GM20431 (cell line): ENCODE measurements around the gene METTL16.
"Not testable (repeated sequence)": the region's sequence is repeated elsewhere in the genome, so short reads cannot be mapped to it uniquely, and the experiment has no call there.

Experiments
- in situ Hi-C: fragments of 300-500 bp; cut with MseI, MboI; formaldehyde crosslinking; loops from one replicate; pipeline ENCODE4 v1.15.0; 2020; ENCODE audit warnings: low sequenced_read_pairs; ENCODE audit not compliant: unreplicated experiment

Gene METTL16

DNA sequence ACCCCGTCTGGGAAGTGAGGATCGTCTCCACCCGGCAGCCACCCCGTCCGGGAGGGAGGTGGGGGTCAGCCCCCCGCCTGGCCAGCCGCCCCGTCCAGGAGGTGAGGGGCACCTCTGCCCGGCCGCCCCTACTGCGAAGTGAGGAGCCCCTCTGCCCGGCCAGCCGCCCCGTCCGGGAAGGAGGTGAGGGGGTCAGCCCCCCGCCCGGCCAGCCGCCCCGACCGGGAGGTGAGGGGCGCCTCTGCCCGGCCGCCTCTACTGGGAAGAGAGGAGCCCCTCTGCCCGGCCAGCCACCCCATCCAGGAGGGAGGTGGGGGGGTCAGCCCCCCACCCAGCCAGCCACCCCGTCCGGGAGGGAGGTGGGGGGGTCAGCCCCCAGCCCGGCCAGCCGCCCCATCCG, 4.7 kb downstream of the METTL16 start:
- in situ Hi-C loops = not testable (repeated sequence)

DNA sequence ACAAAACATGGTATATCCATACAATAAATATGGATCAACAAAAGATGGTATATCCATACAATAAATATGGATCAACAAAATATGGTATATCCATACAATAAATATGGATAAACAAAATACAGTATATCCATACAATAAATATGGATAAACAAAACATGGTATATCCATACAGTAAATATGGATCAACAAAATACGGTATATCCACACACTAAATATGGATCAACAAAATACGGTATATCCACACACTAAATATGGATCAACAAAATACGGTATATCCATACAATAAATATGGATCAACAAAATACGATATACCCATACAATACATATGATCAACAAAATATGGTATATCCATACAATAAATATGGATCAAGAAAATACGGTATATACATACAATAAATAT, 8.1 kb downstream of the METTL16 start:
- in situ Hi-C loops = no loop called here

DNA sequence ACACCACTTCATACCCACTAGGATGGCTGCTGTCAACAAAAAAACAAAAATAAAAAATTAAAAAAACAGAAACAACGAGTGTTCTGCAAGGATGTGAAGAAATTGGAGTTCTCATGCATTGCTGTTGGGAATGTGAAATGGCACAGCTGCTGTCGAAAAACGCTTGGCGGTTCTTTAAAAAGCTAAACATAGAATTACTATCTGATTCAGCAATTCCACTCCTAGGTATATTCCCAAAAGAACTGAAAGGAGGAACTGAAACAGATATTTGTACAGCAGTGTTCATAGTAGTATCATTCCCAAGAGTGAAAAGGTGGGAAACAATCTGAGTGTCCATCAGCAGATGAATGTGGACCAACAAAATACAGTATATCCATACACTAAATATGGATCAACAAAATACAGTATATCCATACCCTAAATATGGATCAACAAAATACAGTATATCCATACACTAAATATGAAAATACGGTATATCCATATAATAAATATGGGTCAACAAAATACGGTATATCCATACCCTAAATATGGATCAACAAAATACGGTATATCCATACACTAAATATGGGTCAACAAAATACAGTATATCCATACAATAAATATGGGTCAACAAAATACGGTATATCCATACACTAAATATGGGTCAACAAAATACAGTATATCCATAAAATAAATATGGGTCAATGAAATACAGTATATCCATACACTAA, 8.7 kb downstream of the METTL16 start:
- in situ Hi-C loops = no loop called here

DNA sequence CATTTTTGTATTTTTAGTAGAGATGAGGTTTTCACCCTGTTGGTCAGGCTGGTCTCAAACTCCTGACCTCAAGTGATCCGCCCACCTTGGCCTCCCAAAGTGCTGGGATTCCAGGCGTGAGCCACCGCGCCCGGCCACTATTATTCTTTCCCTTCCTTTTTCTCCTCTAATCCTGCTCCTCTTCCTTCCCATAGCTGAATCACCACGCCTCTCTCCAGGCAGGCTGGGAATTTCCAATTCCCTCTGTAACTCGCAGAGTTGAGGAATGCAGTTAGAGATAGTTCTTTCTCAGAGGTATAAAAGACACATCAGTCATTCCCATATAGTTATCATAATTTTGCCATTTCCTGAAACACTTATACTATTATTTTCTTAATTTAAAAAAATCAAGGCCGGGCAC, 11.2 kb downstream of the METTL16 start:
- in situ Hi-C loops = no loop called here

DNA sequence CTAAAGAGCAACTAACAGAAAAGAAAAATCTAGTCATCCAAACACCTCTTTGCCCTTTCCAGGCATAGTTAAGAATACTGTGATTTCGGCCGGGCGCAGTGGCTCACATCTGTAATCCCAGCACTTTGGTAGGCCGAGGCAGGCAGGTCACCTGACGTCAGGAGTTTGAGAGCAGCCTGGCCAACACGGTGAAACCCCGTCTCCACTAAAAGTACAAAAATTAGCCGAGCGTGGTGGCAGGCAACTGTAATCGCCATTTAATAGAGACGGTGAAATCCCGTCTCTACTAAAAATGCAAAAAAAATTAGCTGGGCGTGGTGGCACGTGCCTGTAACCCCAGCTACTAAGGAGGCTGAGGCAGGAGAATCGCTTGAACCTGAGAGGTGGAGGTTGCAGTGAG, 22.4 kb downstream of the METTL16 start:
- in situ Hi-C loops = not testable (repeated sequence)

DNA sequence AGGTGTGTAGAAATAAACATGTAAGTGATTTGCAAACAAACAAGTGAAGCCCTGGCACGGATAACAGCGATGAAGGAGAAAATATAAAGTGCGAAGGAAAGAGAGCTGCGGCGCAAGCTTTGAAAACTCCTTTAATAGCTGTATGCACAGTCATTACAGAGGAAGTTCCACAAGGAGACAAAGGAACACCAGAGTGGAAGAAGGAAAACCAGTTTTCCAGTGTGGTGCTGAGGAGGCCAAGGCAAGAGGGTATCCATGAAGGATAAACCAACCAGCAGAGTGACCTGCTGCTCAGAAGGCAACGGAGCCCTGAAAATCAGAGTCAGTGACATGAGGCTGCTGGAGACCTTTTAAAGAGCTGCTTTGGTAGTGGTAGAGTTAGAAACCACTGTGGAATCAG, 24.4 kb downstream of the METTL16 start:
- in situ Hi-C loops = no loop called here

DNA sequence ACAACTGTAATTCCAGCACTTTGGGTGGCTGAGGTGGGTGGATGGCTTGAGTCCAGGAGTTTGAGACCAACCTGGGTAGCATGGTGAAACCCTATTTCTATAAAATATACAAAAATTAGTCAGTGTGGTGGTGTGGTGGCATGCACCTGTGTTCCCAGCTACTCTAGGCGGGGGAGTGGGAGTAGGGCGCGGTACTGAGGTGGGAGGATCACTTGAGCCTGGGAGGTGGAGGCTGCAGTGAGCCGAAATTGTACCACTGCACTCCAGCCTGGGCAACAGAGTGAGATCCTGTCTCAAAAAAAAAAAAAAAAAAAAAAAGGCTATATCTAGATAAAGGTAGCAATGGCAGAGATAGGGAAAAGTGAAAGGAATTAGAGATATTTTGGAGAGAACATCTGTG, 25.0 kb downstream of the METTL16 start:
- in situ Hi-C loops = not testable (repeated sequence)

DNA sequence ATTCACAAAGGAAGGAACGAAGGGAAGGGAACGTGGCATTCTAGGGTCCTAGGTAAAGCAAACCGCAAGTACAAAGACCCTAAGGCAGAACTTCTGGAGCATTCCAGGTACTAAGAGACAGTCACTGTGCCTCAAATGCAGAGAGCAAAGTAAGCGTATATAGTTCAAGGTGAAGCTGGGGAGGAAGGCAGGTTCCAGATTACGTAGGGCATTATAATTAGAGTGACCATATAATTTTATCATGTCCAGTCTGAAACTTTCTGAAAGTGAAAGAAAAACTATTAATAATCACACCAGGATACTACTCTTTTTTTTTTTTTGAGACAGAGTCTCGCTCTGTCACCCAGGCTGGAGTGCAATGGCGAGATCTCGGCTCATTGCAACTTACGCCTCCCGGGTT, 25.7 kb downstream of the METTL16 start:
- in situ Hi-C loops = no loop called here

DNA sequence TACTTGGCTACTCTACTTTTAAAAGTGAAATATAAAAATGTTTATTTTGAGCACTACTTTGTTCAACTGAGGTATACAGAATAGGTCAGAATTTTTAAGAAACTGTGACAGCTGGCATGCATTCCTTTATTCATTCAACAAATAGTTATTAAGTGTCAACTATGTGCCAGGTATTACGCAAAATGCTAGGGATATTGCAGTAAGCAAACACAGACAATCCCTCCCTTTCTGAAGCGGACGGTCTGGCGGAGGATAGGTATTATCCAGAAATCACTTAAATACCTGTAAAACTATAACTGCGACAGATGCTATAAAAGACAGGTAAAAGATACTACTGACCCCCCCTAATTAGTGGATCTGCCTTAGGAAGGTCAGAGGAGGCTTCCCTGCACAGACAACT, 26.1 kb downstream of the METTL16 start:
- in situ Hi-C loops = no loop called here

DNA sequence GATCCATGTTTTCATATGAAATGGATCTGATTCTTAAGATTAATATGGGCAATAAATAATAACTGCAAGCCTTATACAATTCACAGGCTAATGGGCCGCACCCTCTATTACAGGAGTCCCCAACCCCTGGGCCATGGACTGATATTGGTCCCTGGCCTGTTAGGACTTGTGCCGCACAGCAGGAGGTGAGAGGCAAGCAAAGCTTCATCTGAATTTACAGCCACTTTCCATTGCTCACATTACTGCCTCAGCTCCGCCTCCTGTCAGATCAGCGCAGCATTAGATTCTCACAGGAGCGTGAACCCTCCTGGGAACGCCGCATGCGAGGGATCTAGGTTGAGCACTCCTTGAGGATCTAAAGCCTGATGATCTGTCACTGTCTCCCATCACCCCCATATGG, 26.8 kb downstream of the METTL16 start:
- in situ Hi-C loops = no loop called here

DNA sequence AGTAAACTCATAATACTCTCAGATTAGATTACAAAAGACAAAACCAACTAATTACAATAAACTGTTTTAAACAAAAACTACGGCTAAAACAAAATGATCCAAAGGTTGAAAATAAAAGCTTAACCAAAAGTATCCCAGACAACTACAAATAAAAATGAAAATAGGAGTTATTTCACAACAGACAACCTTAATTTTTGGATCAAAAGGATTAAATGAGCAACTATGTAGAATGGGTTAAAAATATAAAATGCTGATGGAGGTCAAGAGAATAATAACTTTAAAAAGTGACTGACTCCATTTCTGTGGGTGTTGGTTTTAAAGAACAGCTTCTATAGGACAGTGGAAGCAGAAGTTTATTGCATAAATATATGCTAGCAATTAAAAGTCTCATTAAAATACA, 28.6 kb downstream of the METTL16 start:
- in situ Hi-C loops = no loop called here

DNA sequence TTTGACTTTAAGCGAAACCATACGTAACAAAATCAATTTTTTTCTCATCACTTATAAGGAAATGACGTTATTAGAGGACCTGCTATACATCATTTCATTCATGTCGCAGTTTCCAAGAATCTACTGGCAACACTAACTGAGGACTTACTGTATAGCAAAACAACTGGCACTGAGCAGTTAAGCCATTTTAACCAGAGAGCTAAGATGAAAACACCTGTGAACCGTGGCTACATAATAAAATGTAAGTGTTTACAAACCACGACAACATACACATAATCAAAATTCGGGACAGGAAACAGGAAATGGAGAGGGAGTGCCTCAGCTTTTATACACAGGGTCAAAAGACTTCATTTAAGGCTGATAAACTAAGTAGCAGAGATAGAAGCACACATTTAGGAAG, 29.5 kb downstream of the METTL16 start:
- in situ Hi-C loops = no loop called here

DNA sequence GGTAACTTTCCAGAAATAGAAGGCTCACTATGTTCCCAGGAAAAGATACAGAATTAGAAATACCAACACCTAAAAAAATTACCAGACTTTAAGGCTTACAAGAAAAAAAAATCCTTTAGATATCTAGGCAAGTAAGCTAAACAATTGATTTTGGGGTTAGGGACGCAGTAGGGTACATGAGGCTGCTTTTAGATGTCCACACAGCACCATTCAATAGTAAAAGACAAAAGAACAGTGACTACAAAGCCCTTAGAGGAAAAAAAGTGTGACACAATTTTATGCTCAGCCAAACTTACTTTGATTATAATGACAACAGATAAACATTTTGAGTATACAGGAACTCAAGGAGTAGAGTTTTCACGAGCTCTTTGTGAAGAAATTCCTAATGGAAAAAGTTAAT, 29.9 kb downstream of the METTL16 start:
- in situ Hi-C loops = no loop called here

DNA sequence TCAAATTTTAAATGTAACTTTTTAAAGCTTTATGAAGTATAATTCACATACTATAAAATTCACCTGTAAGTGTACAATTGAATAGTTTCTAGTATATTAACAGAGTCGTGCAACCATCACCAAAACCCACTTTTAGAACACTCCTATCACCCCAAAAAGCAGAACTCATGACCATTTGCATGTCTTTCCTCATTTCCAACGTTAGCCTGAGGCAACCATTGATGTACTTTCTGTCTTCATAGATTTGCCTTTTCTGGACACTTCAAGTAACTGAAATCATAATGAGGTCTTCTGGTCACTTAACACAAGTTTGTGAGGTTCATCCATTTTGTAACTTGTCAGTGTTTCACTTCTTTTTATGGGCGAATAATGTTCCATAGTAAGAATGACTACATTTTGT, 33.2 kb downstream of the METTL16 start:
- in situ Hi-C loops = no loop called here

DNA sequence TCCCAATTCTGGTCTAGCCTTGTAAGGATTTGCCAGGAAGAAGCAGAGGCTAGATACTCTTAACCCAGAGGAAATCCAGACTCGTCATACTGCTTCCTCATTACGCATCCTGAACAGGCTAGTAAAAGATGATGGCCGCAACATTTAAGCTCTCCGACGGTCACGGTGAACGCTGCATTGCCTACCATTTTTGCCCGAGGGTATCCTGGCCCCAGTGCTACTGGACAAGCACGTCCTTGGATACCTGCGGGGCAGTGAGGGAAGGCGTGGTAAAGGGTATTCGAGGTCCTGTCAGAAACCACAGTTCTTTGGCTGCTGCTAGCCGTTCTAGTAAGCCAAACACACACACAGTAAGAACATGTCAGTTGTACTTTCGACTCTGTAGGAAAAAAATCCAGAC, 36.6 kb downstream of the METTL16 start:
- in situ Hi-C loops = no loop called here

DNA sequence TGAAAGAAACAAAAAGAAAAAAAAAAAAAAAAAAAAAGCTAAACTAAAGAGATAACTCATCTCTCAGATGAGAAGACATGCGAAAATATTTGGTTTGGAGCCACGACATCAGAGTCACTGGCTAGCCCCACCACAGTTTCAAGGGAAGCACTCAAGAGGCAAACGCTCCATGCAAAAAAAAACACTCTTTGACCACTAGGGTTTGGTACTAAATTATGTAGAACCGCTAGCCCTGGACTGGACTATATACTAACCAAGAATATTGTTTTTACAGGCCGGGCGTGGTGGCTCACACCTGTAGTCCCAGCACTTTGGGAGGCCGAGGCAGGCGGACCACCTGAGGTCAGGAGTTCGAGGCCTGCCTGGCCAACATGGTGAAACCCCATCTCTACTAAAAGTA, 37.3 kb downstream of the METTL16 start:
- in situ Hi-C loops = no loop called here

DNA sequence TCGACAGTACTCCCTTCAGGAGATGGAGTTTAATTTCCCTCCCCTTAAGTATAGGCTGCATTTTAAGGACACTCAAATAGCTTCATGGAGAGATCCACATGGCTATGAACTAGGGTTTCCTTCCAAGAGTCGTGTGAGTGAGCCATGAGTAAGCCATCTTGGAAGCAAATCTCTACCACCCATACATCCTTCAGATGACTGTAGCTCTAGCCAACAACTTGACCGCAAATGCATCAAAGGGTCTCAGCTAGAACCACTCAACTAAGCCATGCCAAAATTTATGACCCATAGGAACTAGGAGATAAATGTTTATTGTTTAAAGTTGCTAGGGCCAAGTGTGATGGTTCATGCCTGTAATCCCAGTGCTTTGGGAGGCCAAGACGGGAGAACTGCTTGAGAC, 43.4 kb downstream of the METTL16 start:
- in situ Hi-C loops = no loop called here

DNA sequence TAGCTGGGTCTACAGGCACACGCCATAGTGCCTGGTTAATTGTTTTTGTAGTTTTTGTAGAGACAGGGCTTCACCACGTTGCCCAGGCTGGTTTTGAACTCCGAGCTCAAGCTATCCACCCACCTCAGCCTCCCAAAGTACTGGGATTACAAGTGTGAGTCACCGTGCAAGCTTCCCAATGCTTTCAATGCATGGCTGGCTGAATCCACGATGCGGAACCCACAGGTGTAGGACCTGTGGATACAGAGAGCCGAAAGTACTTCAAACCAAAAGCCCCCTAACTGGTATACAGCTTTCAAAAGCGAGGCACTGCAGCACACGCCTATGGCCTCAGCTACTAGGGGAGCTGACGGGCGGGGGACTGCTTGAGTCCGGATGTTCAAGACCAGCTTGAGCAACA, 44.8 kb downstream of the METTL16 start:
- in situ Hi-C loops = no loop called here

DNA sequence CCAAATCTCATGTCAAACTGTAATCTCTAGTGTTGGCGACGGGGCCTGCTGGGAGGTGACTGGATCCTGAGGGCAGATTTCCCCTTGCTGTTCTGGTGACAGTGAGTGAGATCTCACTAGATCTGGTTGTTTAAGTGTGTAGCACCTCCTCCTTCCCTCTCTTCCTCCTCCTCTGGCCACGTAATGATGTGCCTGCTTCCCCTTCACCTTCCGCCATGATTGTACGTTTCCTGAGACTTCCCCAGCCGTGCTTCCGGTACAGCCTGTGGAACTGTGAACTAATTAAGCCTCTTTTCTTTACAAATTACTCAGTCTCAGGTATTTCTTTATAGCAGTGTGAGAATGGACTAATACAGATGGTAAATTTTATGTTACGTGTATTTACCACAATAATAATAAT, 49.2 kb downstream of the METTL16 start:
- in situ Hi-C loops = no loop called here

DNA sequence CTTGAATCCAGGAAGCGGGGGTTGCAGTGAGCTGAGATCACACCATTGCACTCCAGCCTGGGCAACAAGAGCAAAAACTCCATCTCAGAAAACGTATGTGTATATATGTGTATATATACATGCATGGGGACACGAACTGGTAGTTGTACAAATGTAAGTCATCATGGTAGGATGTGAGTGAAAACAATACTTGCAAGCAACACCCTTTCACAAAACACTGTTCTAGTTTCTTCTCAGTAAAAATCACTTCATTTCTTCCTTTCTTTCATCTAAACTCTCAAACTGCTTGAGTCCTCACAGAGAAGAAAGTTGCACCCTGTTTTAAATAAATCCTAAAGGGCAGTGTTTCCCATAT, 51.8 kb downstream of the METTL16 start:
- in situ Hi-C loops = no loop called here

DNA sequence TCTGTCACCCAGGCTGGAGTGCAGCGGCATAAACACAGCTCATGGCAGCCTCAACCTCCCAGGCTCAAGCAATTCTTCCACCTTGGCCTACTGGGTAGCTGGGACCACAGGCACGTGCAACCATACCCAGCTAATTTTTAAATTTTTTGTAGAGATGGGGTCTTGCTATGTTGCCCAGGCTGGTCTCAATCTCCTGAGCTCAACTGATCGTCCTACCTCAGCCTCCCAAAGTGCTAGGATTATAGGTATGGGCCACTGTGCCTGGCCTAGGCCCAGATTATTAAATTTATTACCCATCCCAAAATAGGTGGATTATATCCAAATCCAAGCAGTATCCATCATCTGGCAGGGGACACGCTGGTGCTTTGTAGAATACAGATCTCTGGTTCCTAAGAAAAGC, 53.8 kb downstream of the METTL16 start:
- in situ Hi-C loops = no loop called here

DNA sequence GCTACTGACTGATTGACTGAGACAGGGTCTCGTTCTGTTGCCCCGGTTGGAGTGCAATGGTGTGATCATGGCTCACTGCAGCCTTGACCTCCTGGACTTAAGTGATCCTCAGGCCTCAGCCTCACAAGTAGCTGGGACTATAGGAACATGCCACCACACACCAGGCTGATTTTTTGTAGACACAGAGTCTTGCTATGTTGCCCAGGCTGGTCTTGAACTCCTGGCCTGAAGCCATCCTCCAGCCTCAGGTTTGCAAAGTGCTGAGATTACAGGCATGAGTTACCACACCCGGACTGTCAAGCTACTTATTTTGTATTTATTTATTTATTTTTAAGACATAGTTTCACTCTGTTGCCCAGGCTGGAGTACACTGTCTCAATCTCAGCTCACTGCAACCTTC, 55.2 kb downstream of the METTL16 start:
- in situ Hi-C loops = no loop called here

DNA sequence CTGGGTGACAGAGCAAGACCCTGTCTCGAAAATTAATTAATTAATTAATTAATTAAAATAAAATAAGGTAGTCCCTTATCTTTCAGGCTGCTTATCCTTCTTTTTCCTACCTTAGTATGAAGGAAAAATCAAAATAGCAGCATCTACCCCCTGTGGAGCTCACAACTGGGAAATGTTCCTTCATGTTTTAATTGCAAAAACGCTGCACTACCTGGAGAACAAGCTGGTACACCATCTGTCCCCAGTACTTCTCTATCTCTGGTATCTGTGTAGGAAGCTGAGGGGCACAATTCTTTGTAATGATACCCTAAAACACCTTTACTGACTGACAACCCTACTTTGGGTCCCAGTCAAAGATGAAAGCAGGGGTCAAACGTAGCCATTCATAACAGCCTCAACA, 55.7 kb downstream of the METTL16 start:
- in situ Hi-C loops = no loop called here
